Astrocyte (in vitro differentiated cells and primary cell): ENCODE results near the gene LALBA. TPM values are rescaled to one million over a fixed set of nuclear protein-coding genes. Genes with fewer than 3 reads are reported as not detected.

Source experiments
- total RNA-seq: library from RNA; stranded (reverse); gene quantifications from 2 replicates; pipeline ENCODE4 v1.2.1, GENCODE V29; 2021

Gene LALBA
- total RNA-seq, 1 donor from 2014 or later, result not detected

Other genes starting within 250 kb of the LALBA start
- gene ZNF641, start 219.1 kb downstream of the LALBA start, total RNA-seq, result 7.1 and 9.2 TPM in 2 replicates
- not detected in 2 replicates for gene ANP32D, start 97.5 kb downstream of the LALBA start, total RNA-seq
- gene C12orf54, start 87.5 kb downstream of the LALBA start, total RNA-seq, result 1.2 and 1.8 TPM in 2 replicates
- not detected in 2 replicates for gene OR8S1, start 44.4 kb downstream of the LALBA start, total RNA-seq
- gene KANSL2, start 112.2 kb upstream of the LALBA start, total RNA-seq, result 45.1 and 45.7 TPM in 2 replicates
- 45.9 and 49.2 TPM in 2 replicates for gene CCNT1, start 146.7 kb upstream of the LALBA start, total RNA-seq
- gene ADCY6, start 219.0 kb upstream of the LALBA start, total RNA-seq, result 28.9 and 33.5 TPM in 2 replicates
- gene CACNB3, start 248.4 kb upstream of the LALBA start, total RNA-seq, result 36.2 and 40.5 TPM in 2 replicates